Testis (tissue), 3 donors: ENCODE measurements around the gene MGME1. TPM values are rescaled to one million over a fixed set of nuclear protein-coding genes. Genes with fewer than 3 reads are reported as not detected.

Source experiments
- DNase-seq: peaks from one replicate; pipeline ENCODE4 v3.0.0-alpha.2; 2019
- H3K27ac ChIP-seq, 2 donors: fragments of 200-600 bp; sonication (generic); one replicate each; pipeline ENCODE4 v1.5.1; 2019
- H3K27me3 ChIP-seq: fragments of 200-600 bp; sonication (generic); one replicate; pipeline ENCODE4 v1.5.1; 2019
- H3K36me3 ChIP-seq: fragments of 200-600 bp; sonication (generic); one replicate; pipeline ENCODE4 v1.5.1; 2017; ENCODE audit warnings: low read depth; ENCODE audit errors: missing control alignments
- H3K4me1 ChIP-seq: fragments of 200-600 bp; sonication (generic); one replicate; pipeline ENCODE4 v1.5.1; 2019
- H3K4me3 ChIP-seq, 2 donors: fragments of 200-600 bp; sonication (generic); one replicate each; pipeline ENCODE4 v1.5.1; 2017 to 2019
- H3K9me3 ChIP-seq: fragments of 200-600 bp; sonication (generic); one replicate; pipeline ENCODE4 v1.5.1; 2017
- CTCF ChIP-seq, 3 experiments: fragments of 450-650 bp in 2 of 3; fragments of 200-600 bp in 1 of 3; sonication (generic) in 1 of 3; IDR thresholded peaks; one replicate each; pipeline ENCODE4 v1.5.1; 2016 to 2019; ENCODE audit warnings: antibody characterized with exemption in 3 of 3, mild to moderate bottlenecking in 2 of 3, moderate library complexity in 1 of 3
- POLR2A ChIP-seq: fragments of 450-650 bp; IDR thresholded peaks from one replicate; pipeline ENCODE4 v1.6.1; 2017; ENCODE audit warnings: antibody characterized with exemption, mild to moderate bottlenecking, moderate library complexity
- WGBS, 2 donors: methylation state at CpG; one replicate each; pipeline ENCODE4 v1.1.5; 2018; 5-methylcytosine and 5-hydroxymethylcytosine counted together
- intact Hi-C: fragments of 100-400 bp; cut with DNase I; formaldehyde crosslinking; loops from one replicate; pipeline ENCODE4 v1.15.1; 2023; ENCODE audit warnings: low total_unique reads
- polyA plus RNA-seq: library from polyadenylated mRNA; stranded (reverse); fragments of 350-450 nt; fragmentation: Illumina TruSeq; extraction: RNeasy Lipid Tissue Mini Kit (QIAGEN cat#74804); gene quantifications from one replicate; pipeline ENCODE4 v1.2.3, GENCODE V29; 2014; ENCODE audit warnings: low read depth, low replicate concordance; ENCODE audit not compliant: insufficient read depth
- small RNA-seq, 2 donors: library from RNA; depleted of rRNA; stranded (forward); fragments of <200 nt; gene quantifications; one replicate each; pipeline ENCODE3, GENCODE V24; 2016
- total RNA-seq, 2 donors: library from RNA; depleted of rRNA; stranded (reverse); fragments of >200 nt; gene quantifications; one replicate each; pipeline ENCODE4 v1.2.3, GENCODE V29; 2016

MGME1 gene
- total and polyA plus RNA-seq, 3 donors from 2014 or later: 15.5 to 22.3 (median 17.4) TPM

- Histone ChIP-seq H3K27me3 (no peaks in the 10 kb centered on the region), H3K4me1 (no peaks in the 10 kb centered on the region), H3K9me3 (no peaks in the 10 kb centered on the region), H3K36me3 (no peaks in the 10 kb centered on the region), H3K4me3 (no peak overlapping the region), H3K27ac (no peak overlapping the region)
- no peak for TF ChIP-seq POLR2A
- no peak for TF ChIP-seq CTCF (IDR thresholded peaks at IDR 0.05)
- WGBS, 2 donors: 62 to 75% methylated on average over 2 to 5 of the region's 5 CpGs
- DNase-seq: no peak
- intact Hi-C loops: no loop called here
These were observed 65.2 kb downstream of the MGME1 start for GRCh38 chr20:18034039-18034438.

GRCh38 chr20:18039063-18039462 lies 70.2 kb downstream of the MGME1 start:
- WGBS, 2 donors: 87 to 92% methylated on average over 5 of the region's 5 CpGs
- intact Hi-C loops: no loop called here
- H3K36me3 ChIP-seq: no peaks in the 10 kb centered on the region

More at GRCh38 chr20:18039063-18039462, 70.2 kb downstream of the MGME1 start:
- H3K9me3 ChIP-seq: no peaks in the 10 kb centered on the region
- no peaks in the 10 kb centered on the region for H3K27me3 ChIP-seq
- no peak overlapping the region for H3K27ac ChIP-seq
- no peaks in the 10 kb centered on the region for H3K4me1 ChIP-seq
- no peak overlapping the region for H3K4me3 ChIP-seq
- TF ChIP-seq CTCF (IDR thresholded peaks at IDR 0.05): no peak
- no peak for TF ChIP-seq POLR2A
- no peak for DNase-seq

Small RNAs within 50 kb of the gene (small RNA-seq; reads per million reads assigned to genes)
- 986 to 1,852 reads per million in 2 donors for gene SNORD17

Other genes starting within 250 kb of the MGME1 start
- 100 to 1,000 TPM; 110 to 116 TPM for gene SNX5, start 224 bp upstream of the MGME1 start, total RNA-seq
- 72.3 TPM for gene SNX5, start 224 bp upstream of the MGME1 start, polyA plus RNA-seq
- 1 to 10 TPM; 4.8 to 7.2 TPM for gene OVOL2, start 88.9 kb downstream of the MGME1 start, total RNA-seq
- 22.7 TPM for gene OVOL2, start 88.9 kb downstream of the MGME1 start, polyA plus RNA-seq
- 10 to 100 TPM; 22.3 to 24.2 TPM for gene KAT14, start 168.8 kb downstream of the MGME1 start, total RNA-seq
- gene KAT14, start 168.8 kb downstream of the MGME1 start, polyA plus RNA-seq: 19.8 TPM
- gene PET117, start 168.8 kb downstream of the MGME1 start, total RNA-seq: 10 to 100 TPM; 13.3 to 17.5 TPM
- gene PET117, start 168.8 kb downstream of the MGME1 start, polyA plus RNA-seq: 14.4 TPM